Measurements from ENCODE around the gene SLC6A13.

SLC6A13 gene

DNA sequence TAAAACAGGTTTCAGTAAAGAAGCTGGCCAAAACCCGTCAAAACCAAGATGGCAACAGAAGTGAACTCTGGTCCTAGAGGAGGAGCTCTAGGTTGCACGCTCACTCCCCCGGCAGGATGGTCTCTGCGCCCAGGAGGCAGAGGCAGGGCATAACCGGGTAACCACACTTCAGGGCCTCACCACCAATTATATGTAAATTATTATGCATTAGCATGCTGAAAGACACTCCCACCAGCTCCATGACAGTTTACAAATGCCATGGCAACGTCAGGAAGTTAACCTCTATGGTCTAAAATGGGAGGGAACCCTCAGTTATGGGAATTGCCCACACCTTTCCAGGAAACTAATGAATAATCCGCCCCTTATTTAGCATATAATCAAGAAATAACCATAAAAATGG is 28.6 kb downstream of the SLC6A13 start:
- no peak for FAIRE-seq

DNA sequence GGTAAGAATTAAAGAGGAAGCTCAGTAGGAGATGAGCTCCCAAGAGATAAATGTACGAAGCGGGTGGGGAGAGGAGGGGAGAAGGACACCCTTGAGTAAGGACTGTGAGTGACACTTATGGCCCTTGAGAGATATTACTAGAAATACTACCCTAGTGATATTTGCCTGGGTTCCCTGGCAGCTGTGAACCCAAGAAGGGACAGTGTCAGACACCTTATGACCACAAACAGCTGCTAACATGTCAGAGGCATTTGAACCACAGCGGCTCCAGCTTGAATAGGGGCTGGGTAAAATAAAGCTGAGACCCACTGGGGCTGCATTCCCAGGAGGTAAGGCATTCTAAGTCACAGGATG is 29.0 kb downstream of the SLC6A13 start:
- FAIRE-seq (no peak), DNase-seq (ENCODE audit: insufficient read length, low spot score) (no peak)
- TF ChIP-seq, protein P1, sequence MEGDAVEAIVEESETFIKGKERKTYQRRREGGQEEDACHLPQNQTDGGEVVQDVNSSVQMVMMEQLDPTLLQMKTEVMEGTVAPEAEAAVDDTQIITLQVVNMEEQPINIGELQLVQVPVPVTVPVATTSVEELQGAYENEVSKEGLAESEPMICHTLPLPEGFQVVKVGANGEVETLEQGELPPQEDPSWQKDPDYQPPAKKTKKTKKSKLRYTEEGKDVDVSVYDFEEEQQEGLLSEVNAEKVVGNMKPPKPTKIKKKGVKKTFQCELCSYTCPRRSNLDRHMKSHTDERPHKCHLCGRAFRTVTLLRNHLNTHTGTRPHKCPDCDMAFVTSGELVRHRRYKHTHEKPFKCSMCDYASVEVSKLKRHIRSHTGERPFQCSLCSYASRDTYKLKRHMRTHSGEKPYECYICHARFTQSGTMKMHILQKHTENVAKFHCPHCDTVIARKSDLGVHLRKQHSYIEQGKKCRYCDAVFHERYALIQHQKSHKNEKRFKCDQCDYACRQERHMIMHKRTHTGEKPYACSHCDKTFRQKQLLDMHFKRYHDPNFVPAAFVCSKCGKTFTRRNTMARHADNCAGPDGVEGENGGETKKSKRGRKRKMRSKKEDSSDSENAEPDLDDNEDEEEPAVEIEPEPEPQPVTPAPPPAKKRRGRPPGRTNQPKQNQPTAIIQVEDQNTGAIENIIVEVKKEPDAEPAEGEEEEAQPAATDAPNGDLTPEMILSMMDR (IDR thresholded peaks at IDR 0.05; ENCODE audit: insufficient read depth, missing control alignments), result no peak

More for the DNA sequence above, 28.6 kb downstream of the SLC6A13 start:
- no peak for DNase-seq (ENCODE audit: insufficient read length, low spot score)
- TF ChIP-seq, protein P1 (IDR thresholded peaks at IDR 0.05; ENCODE audit: insufficient read depth, missing control alignments), result no peak

DNA sequence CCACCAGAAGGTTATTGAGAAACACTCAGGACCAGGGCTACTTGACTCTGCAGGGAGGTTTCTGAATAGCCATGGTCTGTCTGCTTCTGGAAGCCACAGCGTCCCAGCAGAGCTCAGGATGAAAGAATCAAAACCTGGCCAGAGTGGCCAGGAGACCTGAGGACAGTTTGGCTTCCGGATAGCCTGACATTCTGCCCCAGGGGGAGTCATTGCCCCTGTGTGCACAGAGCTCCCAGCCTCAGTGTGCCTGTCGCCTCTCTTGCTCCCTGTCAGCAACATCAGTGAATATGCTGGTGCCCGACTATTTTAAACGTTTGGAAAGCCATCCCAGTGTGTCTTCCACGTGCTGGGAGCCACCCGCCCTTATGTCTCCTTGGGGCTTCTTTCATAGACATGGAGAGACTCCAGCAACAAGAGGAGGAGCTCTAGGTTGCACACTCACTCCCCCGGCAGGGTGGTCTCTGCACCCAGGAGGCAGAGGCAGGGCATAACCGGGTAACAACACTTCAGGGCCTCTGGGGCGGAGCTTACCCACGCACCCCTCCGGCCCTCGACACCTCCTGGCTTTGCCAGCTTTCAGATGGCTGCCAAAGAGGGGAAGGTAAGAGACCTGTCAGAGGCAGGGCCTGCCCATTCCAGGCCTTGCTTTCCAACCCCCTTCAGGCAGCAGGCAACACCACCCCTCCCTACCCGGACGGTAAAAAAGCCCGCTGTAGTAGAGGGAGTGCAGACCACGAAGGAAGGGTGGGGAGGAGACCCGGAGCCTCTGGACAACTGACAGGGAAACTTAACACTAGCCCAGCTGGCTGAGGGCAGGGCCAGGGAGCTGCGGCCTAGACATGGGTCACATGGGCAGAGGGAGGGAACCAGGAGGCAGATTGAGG is 29.7 kb downstream of the SLC6A13 start:
- TF ChIP-seq, protein P1 (IDR thresholded peaks at IDR 0.05; ENCODE audit: insufficient read depth, missing control alignments), result no peak
- FAIRE-seq, result no peak
- no peak for DNase-seq (ENCODE audit: insufficient read length, low spot score)

DNA sequence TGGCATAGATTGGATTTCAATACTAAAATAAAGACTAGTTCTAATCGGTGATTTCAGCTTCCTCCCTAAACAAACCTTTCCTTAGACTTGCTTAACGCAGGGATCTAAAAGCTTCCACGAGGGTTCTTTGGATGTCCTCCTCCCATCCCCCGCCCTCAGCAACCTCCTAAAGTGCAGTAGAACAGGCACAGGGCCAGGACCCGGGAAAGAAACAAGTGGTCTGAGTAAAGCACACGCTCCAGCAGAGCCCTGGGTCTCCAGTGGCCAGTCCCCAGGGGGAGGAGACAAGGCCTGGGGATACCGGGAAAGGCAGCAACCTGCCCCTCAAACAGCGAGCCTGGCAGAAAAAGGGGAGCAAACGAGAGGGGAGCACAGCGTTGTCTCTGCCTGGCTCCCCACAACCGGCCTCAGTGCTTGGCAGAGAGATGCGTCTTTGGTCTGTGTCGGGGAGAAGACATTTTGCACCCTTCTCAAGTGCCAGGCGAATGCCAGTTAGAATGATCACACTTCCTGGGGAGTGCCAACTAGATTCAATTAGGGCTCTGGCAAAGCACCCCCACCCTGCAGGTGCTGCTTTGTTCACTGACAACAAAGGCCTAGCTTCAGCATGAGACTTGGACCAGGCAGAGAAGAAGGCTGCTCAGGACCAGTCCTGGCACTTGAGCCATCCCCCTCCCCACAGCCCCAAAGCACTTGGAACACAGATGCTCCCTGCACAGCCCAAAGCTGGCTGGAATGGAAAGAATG is 31.5 kb downstream of the SLC6A13 start:
- DNase-seq (ENCODE audit: insufficient read length, low spot score) (no peak), FAIRE-seq (no peak)
- TF ChIP-seq, protein P1 (IDR thresholded peaks at IDR 0.05; ENCODE audit: insufficient read depth, missing control alignments), result no peak

DNA sequence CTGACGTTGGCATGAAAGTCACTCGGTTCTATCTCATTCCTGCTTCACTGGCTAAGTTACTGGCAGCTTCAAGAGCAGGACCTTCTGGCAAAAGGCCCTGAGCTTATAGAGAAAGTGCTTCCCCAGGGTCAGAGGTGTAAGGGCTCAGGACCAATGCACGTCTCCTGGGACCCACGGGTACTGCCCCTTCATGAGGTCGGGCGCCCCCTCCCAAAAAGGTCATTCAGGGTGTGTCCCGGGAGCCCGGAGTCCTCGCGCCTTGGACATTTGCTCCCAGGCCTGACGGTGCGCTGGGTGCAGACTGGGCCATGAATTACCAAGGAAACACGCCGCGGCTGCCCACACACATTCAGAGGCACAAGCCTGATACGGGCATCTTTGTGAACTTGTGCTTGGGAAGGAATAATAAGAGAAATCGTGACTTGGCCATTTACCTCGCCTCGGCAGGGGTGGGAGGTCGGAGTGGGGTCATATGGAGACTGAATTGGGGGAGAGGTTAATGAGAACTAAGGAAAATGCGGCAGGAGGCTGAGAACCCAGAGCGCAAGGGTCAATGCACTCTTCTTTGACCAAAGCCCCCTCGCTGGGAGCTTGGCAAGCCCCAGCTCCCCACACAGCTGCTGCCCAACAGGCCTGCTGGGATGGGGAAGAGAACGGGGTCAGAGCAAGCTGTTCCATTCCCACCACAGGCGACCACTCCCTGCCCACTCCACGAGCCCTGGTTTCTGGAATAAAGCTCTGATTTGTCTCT is 33.0 kb downstream of the SLC6A13 start:
- DNase-seq (ENCODE audit: insufficient read length, low spot score) (no peak), FAIRE-seq (no peak)
- TF ChIP-seq, protein P1 (IDR thresholded peaks at IDR 0.05; ENCODE audit: insufficient read depth, missing control alignments), result no peak

DNA sequence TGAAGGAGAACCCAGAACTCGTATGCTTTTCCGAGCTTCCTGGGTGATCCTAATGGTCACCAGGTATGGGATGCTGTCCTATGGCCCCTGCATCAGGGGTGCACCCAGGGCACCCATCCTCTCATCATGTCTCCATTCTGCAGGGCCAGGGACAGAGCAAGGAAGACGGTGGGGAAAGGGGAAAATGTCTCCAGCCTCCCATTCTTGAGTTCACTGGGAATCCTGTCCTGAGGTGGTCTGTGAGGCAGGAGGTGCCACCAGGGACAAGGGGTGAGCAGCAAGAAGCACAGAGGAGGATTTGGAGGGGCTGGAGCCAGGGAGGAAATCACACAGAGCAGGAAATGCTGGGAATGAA is 33.8 kb downstream of the SLC6A13 start:
- DNase-seq (ENCODE audit: insufficient read length, low spot score), result no peak
- TF ChIP-seq, protein P1 (IDR thresholded peaks at IDR 0.05; ENCODE audit: insufficient read depth, missing control alignments), result no peak
- no peak for FAIRE-seq
